GOT3 (cell line): ENCODE results near the gene DMP1.

Experiments
- DNase-seq: peaks from one replicate; lab custom pipeline; 2025; ENCODE audit warnings: mixed read lengths; lab: John Stamatoyannopoulos, UW

Gene DMP1

GRCh38 chr4:87649980-87650379 lies at the start of gene DMP1:
Gene DMP1, plus strand, starts transcription at chr4:87650280. Its CDS starts 6,213 bp downstream, at chr4:87656493.
- no peak for DNase-seq

GRCh38 chr4:87601361-87601760 lies 48.7 kb upstream of the DMP1 start:
- no peak for DNase-seq

- no peak for DNase-seq
These were observed 41.9 kb upstream of the DMP1 start, which contains the start of gene DSPP for GRCh38 chr4:87608229-87608628. Gene DSPP, plus strand, starts transcription at chr4:87608529. Its CDS starts 2,380 bp downstream, at chr4:87610909.

GRCh38 chr4:87614292-87614890 lies 35.7 kb upstream of the DMP1 start:
- no peak for DNase-seq

- no peak for DNase-seq
These were observed 33.8 kb upstream of the DMP1 start for GRCh38 chr4:87616268-87616667.

- DNase-seq, result no peak
These were observed 30.0 kb upstream of the DMP1 start for GRCh38 chr4:87620086-87620485.

- no peak for DNase-seq
These were observed 29.6 kb upstream of the DMP1 start for GRCh38 chr4:87620491-87620890.

- no peak for DNase-seq
These were observed 27.8 kb upstream of the DMP1 start for GRCh38 chr4:87622303-87622702.

- DNase-seq, result no peak
These were observed 25.4 kb upstream of the DMP1 start for GRCh38 chr4:87624698-87625097.

- DNase-seq, result no peak
These were observed 18.4 kb upstream of the DMP1 start for GRCh38 chr4:87631668-87632067.

GRCh38 chr4:87632469-87632868 lies 17.6 kb upstream of the DMP1 start:
- no peak for DNase-seq

GRCh38 chr4:87633243-87633642 lies 16.8 kb upstream of the DMP1 start:
- no peak for DNase-seq

- DNase-seq, result no peak
These were observed 5.8 kb upstream of the DMP1 start for GRCh38 chr4:87644286-87644685.

GRCh38 chr4:87650938-87651337 lies 858 bp downstream of the DMP1 start:
- DNase-seq, result no peak

- no peak for DNase-seq
These were observed 1.9 kb downstream of the DMP1 start for GRCh38 chr4:87651941-87652340.

GRCh38 chr4:87654487-87655044 lies 4.5 kb downstream of the DMP1 start:
- no peak for DNase-seq

GRCh38 chr4:87657525-87657924 lies 7.4 kb downstream of the DMP1 start:
- no peak for DNase-seq

- DNase-seq, result no peak
These were observed 9.3 kb downstream of the DMP1 start for GRCh38 chr4:87659247-87659931.

- no peak for DNase-seq
These were observed 12.8 kb downstream of the DMP1 start for GRCh38 chr4:87662871-87663270.

- DNase-seq, result no peak
These were observed 19.3 kb downstream of the DMP1 start for GRCh38 chr4:87669373-87669772.

GRCh38 chr4:87677731-87678130 lies 27.7 kb downstream of the DMP1 start:
- no peak for DNase-seq

- no peak for DNase-seq
These were observed 29.5 kb downstream of the DMP1 start for GRCh38 chr4:87679449-87680169.

GRCh38 chr4:87680271-87680670 lies 30.2 kb downstream of the DMP1 start:
- DNase-seq, result no peak
